Stimulated activated CD4-positive, alpha-beta T cell treated with anti-CD3 and anti-CD28 coated beads, TNF-alpha, amount 100 ng/mL, for 4 hours (primary cell): Measurements from ENCODE around the gene ARID1A.

Source experiments
- DNase-seq, 3 experiments: peaks; one replicate each; pipeline ENCODE4 v3.0.0-alpha.2; 2020; ENCODE audit warnings: low read depth in 3 of 3

The ARID1A gene

GRCh38 chr1:26727476-26727875, 31.7 kb downstream of the ARID1A start:
- DNase-seq: no peak

DNA sequence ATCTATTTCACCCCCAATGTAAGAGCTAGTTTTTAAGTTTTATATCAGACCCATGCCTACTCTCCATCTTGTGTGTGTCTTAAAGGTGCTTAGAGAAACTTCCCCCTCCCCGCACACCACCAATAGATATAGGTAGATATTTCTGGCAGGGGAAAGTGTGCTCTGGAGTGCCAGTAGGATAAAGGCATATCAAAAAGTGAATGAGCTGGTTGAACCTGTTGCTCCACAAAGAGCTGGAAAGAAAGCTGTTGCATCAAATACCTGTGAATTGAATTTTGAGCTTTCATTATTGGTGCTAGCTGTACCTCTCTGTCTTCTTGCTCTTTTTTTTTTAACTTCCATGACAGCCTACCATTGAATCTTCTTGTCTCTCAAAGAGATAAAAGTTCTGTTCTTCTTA, 32.8 kb downstream of the ARID1A start:
- DNase-seq: no peak

DNA sequence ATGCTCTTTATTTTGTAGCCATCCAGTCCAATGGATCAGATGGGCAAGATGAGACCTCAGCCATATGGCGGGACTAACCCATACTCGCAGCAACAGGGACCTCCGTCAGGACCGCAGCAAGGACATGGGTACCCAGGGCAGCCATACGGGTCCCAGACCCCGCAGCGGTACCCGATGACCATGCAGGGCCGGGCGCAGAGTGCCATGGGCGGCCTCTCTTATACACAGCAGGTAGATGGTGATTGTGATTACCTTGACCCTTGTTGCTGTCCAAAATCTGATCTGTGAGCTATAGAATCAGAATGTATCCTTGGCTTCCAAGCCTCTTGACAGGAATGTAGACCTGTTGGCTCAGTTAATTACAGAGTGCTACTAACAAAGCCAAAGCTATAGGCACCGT, 33.8 kb downstream of the ARID1A start:
- DNase-seq: no peak

DNA sequence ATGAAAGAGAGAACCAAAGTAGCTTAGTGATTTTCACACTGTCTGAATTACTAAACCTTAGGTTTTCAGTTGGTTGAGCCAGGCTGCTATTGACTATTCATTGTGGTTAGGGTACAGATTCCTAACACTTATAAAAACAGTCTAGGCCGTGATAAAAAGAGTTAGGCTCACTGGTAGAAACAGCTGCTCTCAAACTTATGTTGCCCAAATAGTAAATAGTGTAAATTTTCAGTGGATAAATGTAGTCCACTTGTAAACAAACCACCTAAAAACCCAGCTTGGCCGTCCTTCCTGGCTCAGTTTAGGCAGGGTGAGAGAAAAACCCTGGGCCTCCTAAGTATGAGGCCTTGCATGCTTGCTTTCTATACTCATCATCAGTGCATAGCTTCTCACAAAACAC, 34.9 kb downstream of the ARID1A start:
- DNase-seq: no peak

- no peak for DNase-seq
These were observed 35.6 kb downstream of the ARID1A start for GRCh38 chr1:26731233-26731902.

DNA sequence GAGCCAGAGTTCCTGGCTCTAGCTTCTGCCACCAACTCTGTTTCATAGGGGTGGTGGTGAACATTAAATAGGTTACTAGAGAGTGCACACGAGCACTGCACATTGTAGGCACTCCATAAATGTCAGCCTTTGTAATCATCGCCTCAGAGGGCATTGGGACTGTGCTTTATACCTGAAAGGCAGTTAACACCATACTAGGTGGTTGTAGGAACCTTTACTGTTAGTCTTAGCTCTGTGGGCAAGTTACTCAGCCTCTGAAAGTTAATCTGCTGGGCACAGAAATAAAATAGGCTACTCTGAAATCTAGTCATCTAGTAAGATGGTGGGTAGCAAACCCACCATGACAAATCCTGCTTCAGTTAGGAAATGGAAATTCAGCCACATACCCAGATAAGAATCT, 37.6 kb downstream of the ARID1A start:
- no peak for DNase-seq

DNA sequence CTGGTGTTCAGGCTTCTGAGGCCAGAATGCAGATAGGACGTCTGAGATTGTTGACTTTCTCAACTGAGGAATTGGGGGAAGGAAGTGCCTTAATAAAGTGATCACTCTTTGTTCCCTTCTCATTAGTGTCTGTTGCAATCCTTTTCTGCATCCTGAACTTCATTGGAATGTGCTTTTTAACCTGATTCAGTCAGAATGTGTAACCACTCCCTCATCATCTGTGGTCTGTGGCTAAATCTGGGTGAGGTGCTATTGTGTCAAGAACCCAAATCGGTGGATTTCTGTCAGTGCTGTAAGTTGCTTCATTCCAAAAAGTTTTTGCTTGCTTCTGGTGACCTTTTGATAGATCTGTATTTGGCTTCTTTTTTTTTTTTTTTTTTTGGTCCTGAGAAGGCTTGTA, 38.2 kb downstream of the ARID1A start:
- no peak for DNase-seq

DNA sequence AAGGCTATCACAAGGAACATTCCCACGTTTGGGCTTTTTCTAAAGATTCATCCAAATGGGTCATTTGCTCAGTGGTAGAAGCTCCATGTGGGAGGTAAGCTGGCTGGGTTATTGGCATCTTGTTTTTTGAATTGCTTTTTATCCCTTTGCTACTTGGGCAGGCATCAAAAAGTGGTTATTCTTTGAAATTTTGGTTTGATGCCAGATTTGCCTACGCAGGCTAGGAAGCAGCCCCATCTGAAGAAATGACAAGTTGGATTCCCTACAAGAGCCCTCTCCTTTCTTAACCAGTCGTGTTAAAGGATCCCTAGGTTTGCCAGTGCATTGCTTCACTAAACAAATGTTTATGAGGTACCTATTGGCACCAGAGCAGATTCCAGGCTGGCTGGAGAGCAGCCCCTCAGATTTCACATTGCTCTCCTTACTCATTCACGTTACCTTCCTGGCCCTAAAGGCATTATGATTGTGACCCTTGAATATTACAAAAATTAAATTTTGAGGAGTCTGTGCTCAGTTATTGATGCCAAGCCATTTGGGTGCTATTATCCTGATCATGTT, 38.8 kb downstream of the ARID1A start:
- no peak for DNase-seq

DNA sequence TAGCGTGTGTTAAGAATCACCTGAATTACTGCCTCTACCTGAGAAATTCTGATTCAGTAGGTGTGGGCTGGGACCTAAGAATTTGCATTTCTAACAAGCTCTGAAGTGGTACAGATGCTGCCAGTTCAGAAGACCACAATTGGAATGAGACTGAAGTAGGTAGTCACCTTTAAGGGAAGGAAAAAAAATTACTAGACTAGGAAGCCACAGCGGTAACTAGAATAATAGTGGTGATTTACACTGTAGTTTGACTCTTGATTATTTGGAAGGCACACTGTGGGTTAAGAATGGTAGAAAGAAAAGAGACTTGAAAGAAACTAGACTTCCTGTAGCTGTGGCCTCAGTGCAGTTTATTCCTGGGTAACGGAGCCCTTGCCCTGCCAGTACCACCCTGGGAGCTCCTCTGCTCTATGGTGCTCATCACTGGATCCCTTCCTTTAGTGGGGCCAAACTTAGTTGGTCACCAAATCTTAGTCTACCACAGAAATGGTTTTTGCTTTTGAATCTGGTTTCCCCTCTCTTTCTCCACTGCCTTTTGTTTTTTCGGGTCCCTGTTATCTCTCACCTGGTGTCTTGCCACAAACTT, 43.6 kb downstream of the ARID1A start:
- peak in 1 of 3 experiments; percentile 14 for DNase-seq

- no peak for DNase-seq
These were observed 44.3 kb downstream of the ARID1A start for GRCh38 chr1:26740023-26740634.

- no peak for DNase-seq
These were observed 45.1 kb downstream of the ARID1A start for GRCh38 chr1:26740952-26741351.

DNA sequence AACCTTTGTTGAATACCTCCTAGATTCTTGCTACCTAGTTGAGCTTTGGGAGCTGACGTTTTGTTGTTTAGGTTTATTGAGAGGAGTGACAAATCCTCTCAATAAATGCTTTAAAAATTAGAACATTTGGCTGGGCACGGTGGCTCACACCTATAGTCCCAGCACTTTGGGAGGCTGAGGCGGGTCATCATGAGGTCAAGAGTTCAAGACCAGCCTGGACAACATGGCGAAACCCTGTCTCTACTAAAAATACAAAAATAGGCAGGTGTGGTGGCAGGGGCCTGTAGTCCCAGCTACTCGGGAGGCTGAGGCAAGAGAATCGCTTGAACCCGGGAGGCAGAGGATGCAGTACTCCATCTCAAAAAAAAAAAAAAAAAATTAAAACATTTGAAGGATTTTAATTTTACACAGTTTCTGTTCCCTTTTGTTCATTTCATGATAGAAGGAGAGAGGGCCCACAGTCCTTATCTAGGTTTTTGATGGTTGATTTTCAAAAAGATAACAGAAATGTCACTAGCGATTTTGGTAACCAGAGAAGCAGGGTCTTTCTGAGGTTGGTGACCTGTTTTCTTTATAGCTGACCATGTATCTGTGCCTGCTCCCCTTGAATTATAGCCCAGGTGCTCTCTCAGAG, 47.7 kb downstream of the ARID1A start:
- DNase-seq: no peak

DNA sequence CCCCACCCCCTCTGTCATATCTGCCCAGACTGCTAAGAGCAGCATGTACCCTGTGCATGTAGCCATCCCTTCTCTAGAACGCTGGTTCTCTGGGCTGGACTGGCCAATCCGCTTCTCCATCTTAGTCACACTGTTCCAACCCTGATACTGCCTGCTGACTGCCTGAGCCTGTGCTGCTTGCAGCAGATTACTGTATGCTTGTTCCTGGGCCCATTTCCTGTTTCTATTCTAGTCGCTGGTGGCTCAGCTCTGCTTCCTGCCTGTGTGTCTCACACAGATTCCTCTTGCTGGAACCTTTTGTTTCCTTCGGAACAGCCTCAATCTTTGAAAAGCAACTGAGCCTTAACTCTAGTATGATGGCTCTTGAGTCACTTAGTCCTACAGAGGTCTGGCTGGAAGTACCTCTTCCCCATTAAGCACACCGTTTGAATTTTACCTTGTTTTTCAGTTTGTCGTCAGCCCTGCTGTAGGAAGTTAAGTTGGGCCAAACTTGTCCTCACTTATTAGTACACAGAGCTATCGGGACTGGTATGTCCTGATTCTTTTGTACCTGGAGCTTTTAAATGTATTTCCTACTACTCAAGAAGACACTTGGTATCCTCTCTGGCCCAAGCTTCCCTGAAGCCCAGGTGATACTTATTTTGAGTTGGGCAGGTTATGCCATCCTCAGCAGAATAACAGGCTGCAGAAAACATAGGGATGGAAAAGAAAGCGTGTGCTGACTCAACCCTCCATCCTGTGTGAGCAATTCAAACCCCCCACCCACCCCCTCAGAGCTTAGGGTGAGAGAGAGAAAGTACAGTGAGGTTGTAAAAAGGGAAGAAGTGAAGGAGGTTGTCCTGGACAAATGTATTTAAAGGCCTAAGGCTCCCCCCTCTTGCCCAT, 48.5 kb downstream of the ARID1A start:
- peak; percentile 38 to 71 (median 63) for DNase-seq

DNA sequence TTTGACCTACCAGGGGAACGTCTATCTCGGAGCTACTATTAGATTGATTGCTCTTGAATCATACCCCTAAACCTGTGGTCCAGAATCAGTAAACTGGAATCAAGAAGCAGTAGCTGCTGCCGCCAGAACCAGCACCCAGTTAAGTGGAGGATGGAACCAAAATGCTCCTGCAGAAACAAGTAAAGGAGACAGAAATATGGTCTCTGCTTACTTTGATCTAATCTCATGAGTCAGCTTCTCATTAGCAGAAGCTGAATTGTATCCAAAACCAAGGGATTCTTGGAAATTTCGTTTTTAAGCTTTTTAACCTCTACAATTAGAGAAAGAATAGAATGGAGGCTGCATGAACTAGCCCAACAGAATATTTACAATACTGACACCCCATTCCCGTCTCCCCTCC, 49.4 kb downstream of the ARID1A start:
- no peak for DNase-seq

DNA sequence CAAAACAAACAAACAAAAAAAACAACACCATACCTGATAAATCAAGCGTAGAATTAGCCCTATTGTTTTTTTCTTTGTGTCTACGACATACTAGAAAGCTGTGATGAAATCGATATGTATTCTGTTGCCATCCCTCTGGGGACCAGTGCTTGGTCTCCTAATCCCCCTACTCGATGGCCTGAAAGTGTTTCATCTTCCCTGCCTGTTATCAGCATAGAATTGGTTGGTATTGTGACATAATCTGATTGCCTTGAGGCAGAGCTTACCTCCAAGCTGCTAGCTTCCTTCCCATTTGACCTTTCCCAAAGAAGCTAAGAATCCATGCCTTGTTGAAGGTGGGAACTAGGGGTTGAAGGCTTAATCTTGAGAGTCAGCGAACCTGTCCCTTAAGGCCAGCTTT, 51.2 kb downstream of the ARID1A start:
- no peak for DNase-seq

DNA sequence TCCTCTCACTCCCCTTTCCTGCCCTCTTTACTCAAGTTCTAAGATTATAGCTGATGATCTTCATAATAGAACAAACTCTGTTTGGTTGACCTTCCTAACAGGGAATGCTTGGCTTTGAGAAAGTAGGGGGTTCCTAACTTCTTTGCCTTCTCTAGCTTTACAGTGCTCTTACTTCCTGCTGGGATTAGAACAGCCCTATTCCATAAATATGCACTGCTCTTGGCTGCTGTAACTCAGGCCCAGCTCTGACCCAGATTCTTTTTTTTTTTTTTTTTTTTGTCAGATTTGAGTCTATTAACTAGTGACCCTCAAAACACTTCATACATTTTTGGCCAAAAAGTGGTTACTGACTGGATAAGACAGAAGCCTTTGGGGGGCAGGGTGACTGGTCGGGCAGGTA, 52.5 kb downstream of the ARID1A start:
- DNase-seq: no peak

DNA sequence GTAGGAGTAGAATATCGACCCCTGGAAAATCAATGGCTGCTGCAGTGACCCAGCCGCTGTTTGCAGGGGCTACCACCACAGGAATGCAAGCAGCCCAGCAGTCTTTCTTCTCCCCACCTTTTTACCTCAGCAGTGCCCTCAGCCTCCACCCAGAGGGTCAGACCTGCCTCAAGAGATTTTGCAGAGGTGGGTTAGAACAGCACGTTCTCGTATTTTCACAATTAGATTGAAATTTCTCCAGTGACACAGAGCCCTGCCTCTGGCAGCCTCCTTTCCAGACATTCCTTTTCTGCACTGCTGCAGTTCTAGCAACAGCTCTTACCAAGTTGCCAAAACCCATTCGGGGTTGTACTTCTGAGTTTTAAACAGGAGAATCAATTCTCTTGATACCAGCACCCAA, 53.6 kb downstream of the ARID1A start:
- no peak for DNase-seq

DNA sequence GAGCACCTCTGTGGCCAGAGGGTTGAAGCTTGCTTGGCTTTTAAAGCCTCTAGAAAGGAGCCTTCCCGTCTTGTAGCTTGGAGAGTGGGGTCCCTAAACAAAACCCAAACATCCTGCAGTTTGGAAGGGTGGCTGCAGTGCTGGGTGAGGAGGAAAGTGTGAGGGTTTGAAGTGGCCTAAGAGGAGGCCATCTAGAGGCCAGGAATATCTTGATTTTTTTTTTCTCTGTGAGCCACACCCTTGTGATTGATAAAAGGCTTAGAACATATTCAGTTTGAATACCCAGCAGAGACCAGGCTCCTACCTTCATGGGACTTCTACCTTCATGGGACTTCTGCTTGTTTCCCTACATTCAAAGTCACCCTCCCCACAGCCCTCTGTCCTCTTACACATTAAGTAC, 54.6 kb downstream of the ARID1A start:
- DNase-seq: no peak

DNA sequence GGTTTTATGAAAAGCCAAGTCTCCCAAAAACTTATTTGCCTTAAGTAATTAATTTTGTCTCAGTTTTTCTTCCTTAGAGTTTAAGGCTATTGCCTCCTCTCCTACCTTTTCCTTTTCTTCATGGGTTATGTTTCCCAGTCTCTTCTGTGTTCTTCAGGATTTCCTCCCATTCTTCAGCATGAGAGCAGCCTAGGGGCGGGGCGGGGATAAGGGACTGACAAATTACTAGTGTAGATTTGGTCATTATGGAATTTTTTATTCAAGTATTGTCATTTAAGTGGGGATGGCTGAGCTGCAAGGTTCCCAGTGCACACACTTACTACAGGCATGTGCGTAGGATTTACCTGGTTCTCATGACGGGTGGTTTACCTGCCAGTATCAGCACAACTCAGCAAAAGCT, 56.7 kb downstream of the ARID1A start:
- no peak for DNase-seq

DNA sequence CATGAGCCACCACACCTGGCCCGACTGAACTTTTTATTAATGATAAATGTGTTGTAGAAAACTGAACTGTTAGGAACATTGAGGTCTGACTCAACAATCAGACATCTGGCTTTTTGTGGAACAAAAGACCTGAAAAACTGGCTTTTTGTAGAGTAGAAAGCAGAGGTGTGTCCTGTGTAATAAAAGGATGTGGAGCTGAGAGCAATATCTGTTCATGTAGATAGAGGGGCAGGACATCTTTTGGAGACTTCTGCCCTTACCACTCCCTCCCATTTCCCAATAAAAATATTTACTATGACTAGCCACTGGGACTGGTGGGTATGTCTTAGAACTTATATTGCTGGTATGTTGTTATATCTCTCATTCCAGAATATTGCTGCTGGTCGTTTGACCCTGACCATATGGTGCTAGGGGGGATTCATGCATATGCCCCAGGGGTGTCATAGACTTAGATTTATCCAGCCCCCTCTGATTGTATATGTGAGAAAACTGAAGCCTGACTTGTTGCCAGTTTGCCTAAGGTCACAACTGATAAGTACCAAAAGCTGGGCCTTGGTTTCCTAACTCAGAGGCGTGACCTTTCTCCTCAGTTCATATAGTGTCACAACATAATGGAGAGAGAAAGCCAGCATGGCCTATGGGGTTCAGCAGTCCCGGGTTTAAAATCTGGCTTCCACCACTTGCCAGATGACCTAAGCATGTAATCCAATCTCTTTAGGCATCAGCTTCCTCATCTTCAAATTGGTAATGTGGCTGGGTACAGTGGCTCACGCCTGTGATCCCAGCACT, 58.5 kb downstream of the ARID1A start:
- no peak for DNase-seq

DNA sequence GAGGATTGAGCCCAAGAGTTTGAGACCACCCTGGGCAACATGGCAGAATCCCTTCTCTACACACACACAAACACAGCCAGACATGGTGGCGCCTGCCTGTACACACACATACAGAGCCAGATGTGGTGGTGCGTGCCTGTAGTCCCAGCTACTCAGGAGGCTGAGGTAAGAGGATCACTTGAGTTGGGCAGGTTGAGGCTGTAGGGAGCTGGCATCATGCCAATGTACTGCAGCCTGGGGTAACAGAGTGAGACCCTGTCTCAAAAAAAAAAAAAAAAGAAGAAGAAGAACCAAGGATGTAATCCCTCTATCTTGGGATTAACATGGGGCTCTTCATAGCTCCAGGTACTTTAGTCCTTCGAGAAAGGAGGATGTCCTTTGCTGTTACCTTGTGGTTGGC, 62.5 kb downstream of the ARID1A start:
- no peak for DNase-seq
